H9 (cell line): Measurements from ENCODE around the gene CCDC149. TPM values are rescaled to one million over a fixed set of nuclear protein-coding genes. Genes with fewer than 3 reads are reported as not detected.

Source experiments
- DNase-seq: peaks from one replicate; pipeline ENCODE4 v3.0.0-alpha.2; 2017
- H2AFZ ChIP-seq: one replicate; pipeline ENCODE4 v1.6.1; 2013; ENCODE audit warnings: mild to moderate bottlenecking, low read length, control low read depth, moderate library complexity
- H2AK5ac ChIP-seq: 2 replicates; pipeline ENCODE4 v1.6.1; 2013; ENCODE audit warnings: low read length, control low read depth, mixed read lengths; ENCODE audit not compliant: insufficient read length
- H2BK120ac ChIP-seq: one replicate; pipeline ENCODE4 v1.6.1; 2013; ENCODE audit warnings: low read depth, mild to moderate bottlenecking, low read length, control low read depth, inconsistent platforms; ENCODE audit not compliant: poor library complexity, severe bottlenecking
- H2BK12ac ChIP-seq: 2 replicates; pipeline ENCODE4 v1.6.1; 2013; ENCODE audit warnings: low read length, control low read depth, mixed read lengths, low read depth; ENCODE audit not compliant: insufficient read length
- H2BK15ac ChIP-seq: 2 replicates; pipeline ENCODE4 v1.6.1; 2013; ENCODE audit warnings: low read depth, low read length, control low read depth
- H2BK20ac ChIP-seq: one replicate; pipeline ENCODE4 v1.6.1; 2013; ENCODE audit warnings: low read depth, mild to moderate bottlenecking, low read length, control low read depth, inconsistent platforms; ENCODE audit not compliant: poor library complexity, severe bottlenecking
- H2BK5ac ChIP-seq: 2 replicates; pipeline ENCODE4 v1.6.1; 2013; ENCODE audit warnings: low read length, control low read depth, mixed read lengths; ENCODE audit not compliant: insufficient read length
- H3K14ac ChIP-seq: 2 replicates; pipeline ENCODE4 v1.6.1; 2013; ENCODE audit warnings: low read length, control low read depth; ENCODE audit not compliant: insufficient read depth
- H3K18ac ChIP-seq: 2 replicates; pipeline ENCODE4 v1.6.1; 2013; ENCODE audit warnings: low read depth, mild to moderate bottlenecking, mixed read lengths, low read length, control low read depth; ENCODE audit not compliant: insufficient read length
- H3K23ac ChIP-seq: 2 replicates; pipeline ENCODE4 v1.6.1; 2013; ENCODE audit warnings: low read length, control low read depth, mixed read lengths, low read depth; ENCODE audit not compliant: insufficient read length
- H3K23me2 ChIP-seq: 2 replicates; pipeline ENCODE4 v1.6.1; 2013; ENCODE audit warnings: low read depth, mild to moderate bottlenecking, mixed read lengths, low read length, control low read depth; ENCODE audit not compliant: insufficient read length, poor library complexity, severe bottlenecking
- H3K27ac ChIP-seq: 2 replicates; pipeline ENCODE4 v1.5.1; 2013; ENCODE audit warnings: low read length, control low read depth, mixed read lengths, low read depth; ENCODE audit not compliant: insufficient read length
- H3K27me3 ChIP-seq: 2 replicates; pipeline ENCODE4 v1.6.1; 2013; ENCODE audit warnings: low read length, control low read depth, inconsistent platforms; ENCODE audit not compliant: insufficient read depth
- H3K4ac ChIP-seq: 2 replicates; pipeline ENCODE4 v1.6.1; 2013; ENCODE audit warnings: low read depth, mild to moderate bottlenecking, control low read depth, inconsistent platforms, low read length, moderate library complexity
- H3K4me1 ChIP-seq: 2 replicates; pipeline ENCODE4 v1.6.1; 2013; ENCODE audit warnings: low read length, control low read depth, inconsistent platforms; ENCODE audit not compliant: insufficient read depth
- H3K4me2 ChIP-seq: 2 replicates; pipeline ENCODE4 v1.6.1; 2013; ENCODE audit warnings: low read length, control low read depth, mixed read lengths; ENCODE audit not compliant: insufficient read length, insufficient read depth
- H3K56ac ChIP-seq: 2 replicates; pipeline ENCODE4 v1.6.1; 2013; ENCODE audit warnings: low read depth, mild to moderate bottlenecking, mixed read lengths, low read length, control low read depth; ENCODE audit not compliant: insufficient read length
- H3K79me1 ChIP-seq: 2 replicates; pipeline ENCODE4 v1.6.1; 2013; ENCODE audit warnings: low read depth, mild to moderate bottlenecking, moderate library complexity, low read length, control low read depth, inconsistent platforms; ENCODE audit not compliant: insufficient read depth, poor library complexity, severe bottlenecking
- H3K79me2 ChIP-seq: 2 replicates; pipeline ENCODE4 v1.6.1; 2013; ENCODE audit warnings: low read length, control low read depth, inconsistent platforms; ENCODE audit not compliant: insufficient read depth
- H3K9ac ChIP-seq: 2 replicates; pipeline ENCODE4 v1.6.1; 2013; ENCODE audit warnings: low read length, control low read depth, mixed read lengths; ENCODE audit not compliant: insufficient read length; ENCODE audit errors: extremely low read depth
- H3K9me3 ChIP-seq: one replicate; pipeline ENCODE4 v1.6.1; 2013; ENCODE audit warnings: low read depth, low read length, inconsistent platforms; ENCODE audit not compliant: control insufficient read depth
- H3T11ph ChIP-seq: one replicate; pipeline ENCODE4 v1.6.1; 2013; ENCODE audit warnings: mild to moderate bottlenecking, low read length, control low read depth, inconsistent platforms
- H4K20me1 ChIP-seq: one replicate; pipeline ENCODE4 v1.6.1; 2013; ENCODE audit not compliant: control insufficient read depth, insufficient read length, insufficient read depth
- H4K5ac ChIP-seq: 2 replicates; pipeline ENCODE4 v1.6.1; 2013; ENCODE audit warnings: low read depth, mild to moderate bottlenecking, mixed read lengths, low read length, control low read depth; ENCODE audit not compliant: insufficient read length
- H4K8ac ChIP-seq: replicated peaks from 2 replicates; pipeline ENCODE4 v1.6.1; 2013; ENCODE audit warnings: low read length, control low read depth, mixed read lengths, low read depth; ENCODE audit not compliant: insufficient read length
- H4K91ac ChIP-seq: 2 replicates; pipeline ENCODE4 v1.6.1; 2013; ENCODE audit warnings: low read depth, mild to moderate bottlenecking, moderate library complexity, mixed read lengths, low read length, control low read depth; ENCODE audit not compliant: insufficient read length
- H3K27ac Mint-ChIP-seq, 3 experiments: 2 replicates in 2 of 3; 3 replicates in 1 of 3; pipeline ENCODE4 v1.8.0; 2020 to 2021; ENCODE audit warnings: mixed read lengths in 3 of 3, mild to moderate bottlenecking in 1 of 3, moderate library complexity in 1 of 3
- H3K27me3 Mint-ChIP-seq: 2 replicates; pipeline ENCODE4 v1.8.0; 2021; ENCODE audit warnings: low read depth, mild to moderate bottlenecking, moderate library complexity, mixed read lengths
- H3K36me3 Mint-ChIP-seq, 3 experiments: 2 replicates in 2 of 3; 3 replicates in 1 of 3; pipeline ENCODE4 v1.8.0; 2020 to 2021; ENCODE audit warnings: low read depth in 3 of 3, mixed read lengths in 3 of 3; ENCODE audit not compliant: insufficient read depth in 1 of 3
- H3K4me1 Mint-ChIP-seq, 2 experiments: 2 replicates each; pipeline ENCODE4 v1.8.0; 2020; ENCODE audit warnings: mixed read lengths in 2 of 2
- H3K4me3 Mint-ChIP-seq, 2 experiments: 2 replicates in 1 of 2; 3 replicates in 1 of 2; pipeline ENCODE4 v1.8.0; 2020 to 2021; ENCODE audit warnings: mild to moderate bottlenecking in 2 of 2, mixed read lengths in 2 of 2, moderate library complexity in 1 of 2
- H3K9me3 Mint-ChIP-seq, 2 experiments: 2 replicates in 1 of 2; 3 replicates in 1 of 2; pipeline ENCODE4 v1.8.0; 2020; ENCODE audit warnings: mild to moderate bottlenecking in 2 of 2, mixed read lengths in 2 of 2, moderate library complexity in 1 of 2
- CTCF ChIP-seq: fragments of 200-600 bp; sonication (generic); conservative IDR thresholded peaks from 3 replicates; pipeline ENCODE4 v1.8.0; 2021; ENCODE audit warnings: antibody characterized with exemption, mild to moderate bottlenecking
- WGBS: extraction: QIAGEN DNeasy Blood & Tissue Kit; methylation state at CpG from one replicate; pipeline ENCODE4 v1.1.7; 2013; ENCODE audit warnings: missing lambda C conversion rate, low lambda C conversion rate, mixed read lengths; ENCODE audit not compliant: insufficient read length; ENCODE audit errors: extremely low coverage; 5-methylcytosine and 5-hydroxymethylcytosine counted together
- total RNA-seq: library from RNA; stranded (reverse); gene quantifications from 2 replicates; pipeline ENCODE4 v1.2.1, GENCODE V29; 2021

CCDC149 gene
- total RNA-seq, 1 experiment from 2014 or later: 4.5 TPM

GRCh38 chr4:24846716-24847115, 66.1 kb downstream of the CCDC149 start:
- Histone ChIP-seq H2AFZ (no peak overlapping the region), H3K23me2 (no peaks in the 10 kb centered on the region), H3K56ac (no peak overlapping the region), H3K27me3 (no peaks in the 10 kb centered on the region), H3K27ac (no peak overlapping the region), H3K4ac (no peak overlapping the region), H3K23ac (no peak overlapping the region), H4K20me1 (no peaks in the 10 kb centered on the region), H3K14ac (no peak overlapping the region), H3K18ac (no peak overlapping the region), H3T11ph (no peak overlapping the region), H3K79me2 (no peaks in the 10 kb centered on the region), H2BK12ac (no peak overlapping the region), H4K8ac (no peak overlapping the region), H3K4me1 (0 out of 2 replicates have a peak, but pooled peaks cover 3% of the 10 kb centered on the region), H3K9ac (no peak overlapping the region), H4K5ac (no peak overlapping the region), H4K91ac (no peak overlapping the region), H2AK5ac (no peak overlapping the region), H2BK20ac (no peak overlapping the region), H3K4me2 (no peak overlapping the region), H3K79me1 (no peaks in the 10 kb centered on the region), H3K9me3 (no peaks in the 10 kb centered on the region), H2BK5ac (no peak overlapping the region), H2BK15ac (no peak overlapping the region), H2BK120ac (no peak overlapping the region)
- DNase-seq: no peak
- H3K4me1 Mint-ChIP-seq: peaks cover 20 to 31% of the 10 kb centered on the region in 2 experiments
- no CpG with 5 or more reads among the region's 5 CpGs for WGBS
- no peak overlapping the region for H3K4me3 Mint-ChIP-seq
- H3K27me3 Mint-ChIP-seq: peaks cover 1% of the 10 kb centered on the region; the same call in 1 of the 2 replicates
- H3K9me3 Mint-ChIP-seq: no peaks in the 10 kb centered on the region
- H3K27ac Mint-ChIP-seq: no peak overlapping the region
- no peaks in the 10 kb centered on the region for H3K36me3 Mint-ChIP-seq
- TF ChIP-seq CTCF: no peak
